Heart left ventricle (tissue), 16 donors: ENCODE results near the gene OAS2. TPM values are rescaled to one million over a fixed set of nuclear protein-coding genes. Genes with fewer than 3 reads are reported as not detected.

ENCODE experiments used
- ATAC-seq, 4 donors: fragments of 200-7000 bp; cut with Tn5 transposase; one replicate each; pipeline ENCODE4 v1.9.1; 2020 to 2022; ENCODE audit warnings: moderate library complexity in 4 of 4, mild to moderate bottlenecking in 3 of 4, moderate number of reproducible peaks in 1 of 4
- DNase-seq, 5 donors: peaks; one replicate each; pipeline ENCODE4 v3.0.0-alpha.2; 2020
- H3K27ac ChIP-seq, 12 donors: fragments of 200-600 bp; sonication (generic) in 4 of 12; one replicate each; pipeline versions ENCODE4 v1.5.0 to v1.8.0; 2016 to 2022; ENCODE audit warnings: mild to moderate bottlenecking in 2 of 12
- H3K27me3 ChIP-seq, 9 donors: fragments of 200-600 bp; sonication (generic) in 2 of 9; one replicate each; pipeline versions ENCODE4 v1.5.1 to v1.8.0; 2016 to 2022; ENCODE audit warnings: mild to moderate bottlenecking in 3 of 9
- H3K36me3 ChIP-seq, 9 donors: fragments of 200-600 bp; sonication (generic) in 2 of 9; one replicate each; pipeline versions ENCODE4 v1.5.0 to v1.8.0; 2018 to 2022; ENCODE audit warnings: mild to moderate bottlenecking in 2 of 9
- H3K4me1 ChIP-seq, 12 donors: fragments of 200-600 bp; sonication (generic) in 4 of 12; one replicate each; pipeline versions ENCODE4 v1.5.0 to v1.8.0; 2016 to 2022; ENCODE audit warnings: mild to moderate bottlenecking in 3 of 12
- H3K4me3 ChIP-seq, 12 donors: fragments of 200-600 bp; sonication (generic) in 4 of 12; one replicate each; pipeline versions ENCODE4 v1.5.0 to v1.8.0; 2017 to 2022; ENCODE audit warnings: mild to moderate bottlenecking in 9 of 12, moderate library complexity in 4 of 12
- H3K9me3 ChIP-seq, 12 donors: fragments of 200-600 bp; sonication (generic) in 4 of 12; one replicate each; pipeline versions ENCODE4 v1.5.0 to v1.8.0; 2016 to 2022; ENCODE audit warnings: mild to moderate bottlenecking in 1 of 12
- POLR2A ChIP-seq, 2 donors: fragments of 450-650 bp; IDR thresholded peaks; one replicate each; pipeline ENCODE4 v1.6.1; 2017; ENCODE audit warnings: antibody characterized with exemption in 2 of 2, mild to moderate bottlenecking in 2 of 2, moderate library complexity in 2 of 2
- WGBS, 4 donors: extraction: QIAGEN DNeasy Blood & Tissue Kit in 2 of 4; methylation state at CpG; one replicate each; pipeline versions ENCODE4 v1.1.5 to v1.1.7; 2013 to 2018; 5-methylcytosine and 5-hydroxymethylcytosine counted together
- intact Hi-C, 10 donors: fragments of 100-400 bp; cut with DNase I; formaldehyde crosslinking; loops; one replicate each; pipeline versions ENCODE4 v1.11.1 to v1.14.2; 2022
- polyA plus RNA-seq, 2 donors: library from polyadenylated mRNA; stranded (reverse); fragments of 200-250 nt; gene quantifications; one replicate each; pipeline ENCODE4 v1.2.3, GENCODE V29; 2013
- total RNA-seq, 9 donors: library from RNA; depleted of rRNA in 2 of 9; stranded (reverse); fragments of >200 nt in 2 of 9; fragmentation: NEBNext Ultra II Directional in 3 of 9; extraction: Animal tissue kit (Norgen Biotek cat#: 25700) in 3 of 9; gene quantifications; one replicate each; pipeline versions ENCODE4 v1.1.0 to v1.2.4, GENCODE V29; 2016 to 2023
- TF ChIP-seq, protein P1 (sequence below), 12 donors: fragments of 200-600 bp; sonication (generic) in 4 of 12; IDR thresholded peaks; one replicate each; pipeline versions ENCODE4 v1.5.0 to v1.8.0; 2018 to 2022; ENCODE audit warnings: antibody characterized with exemption in 12 of 12, mild to moderate bottlenecking in 5 of 12
- donor health status: ischemic (EF 13 %, LVEDD 7.1; RV severe dilation, severe dysfunction).
- donor health status: healthy with polysubstance abuse.
- donor health status: DM: no; HTN: yes; CAD: no.
- donor health status: DM: no; HTN: no; CAD: no.
- donor health status: ischemic (EF 25% LVEDD 6.9; RV normal size, moderate dysfunction).
- donor health status: ischemic (EF 25% LVEDD 5.7; RV mildly dilated, moderate dysfunction).
- donor health status: healthy.
- donor health status: DM: yes; HTN: yes; CAD: no.
- donor health status: ischemic (EF 35%, LVEDD 5.7; RV mildly dilated, moderate dysfunction).
- donor health status: nonischemic (EF 11% LVEDD 7.7; RV severe dilation, severe dysfunction).
- donor health status: DM: yes; HTN: yes; CAD: no.
- donor health status: PGD.
- donor health status: ischemic (EF 29% LVEDD 5.4; RV normal size, mild dysfunction).
- donor health status: nonischemic (EF 23%, LVEDD 6.1; RV moderate dilation, normal function).

The OAS2 gene
- total and polyA plus RNA-seq, 11 donors: 3.8 to 46.1 (median 7.3) TPM

DNA sequence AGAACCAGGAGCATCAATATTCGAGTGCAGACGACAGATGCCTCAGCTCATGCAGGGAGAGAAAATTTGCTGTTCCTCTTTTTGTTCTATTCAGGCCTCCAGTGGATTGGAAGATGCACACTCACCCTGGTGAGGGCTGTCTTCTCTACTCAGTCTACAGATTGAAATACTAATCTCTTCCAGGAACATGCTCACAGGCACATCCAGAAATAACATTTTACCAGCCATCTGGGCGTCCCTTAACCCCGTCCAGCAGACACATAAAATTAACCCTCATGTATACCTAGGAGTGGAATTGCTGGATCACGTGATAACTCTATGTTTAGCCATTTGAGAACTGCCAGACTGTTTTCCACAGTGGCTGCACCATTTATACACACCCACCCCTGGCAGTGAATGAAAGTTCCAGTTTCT, 4.5 kb upstream of the OAS2 start:
- H3K27me3 ChIP-seq: no peaks in the 10 kb centered on the region
- intact Hi-C loops: loop anchor here in 1 of 10 donors (10.0 kb wide), 1 partner anchor 69 kb away; the partner anchor contains the start of gene OAS1
- H3K27ac ChIP-seq: no peak overlapping the region
- ATAC-seq (peak in 2 of 4 donors; percentile 1 to 45), DNase-seq (no peak)
- H3K4me1 ChIP-seq: peaks cover 0 to 22% (median 7%) of the 10 kb centered on the region in 12 donors
- H3K36me3 ChIP-seq: peaks cover 0 to 24% (median 8%) of the 10 kb centered on the region in 9 donors
- TF ChIP-seq POLR2A (IDR thresholded peaks at IDR 0.05): no peak
- TF ChIP-seq, protein P1, sequence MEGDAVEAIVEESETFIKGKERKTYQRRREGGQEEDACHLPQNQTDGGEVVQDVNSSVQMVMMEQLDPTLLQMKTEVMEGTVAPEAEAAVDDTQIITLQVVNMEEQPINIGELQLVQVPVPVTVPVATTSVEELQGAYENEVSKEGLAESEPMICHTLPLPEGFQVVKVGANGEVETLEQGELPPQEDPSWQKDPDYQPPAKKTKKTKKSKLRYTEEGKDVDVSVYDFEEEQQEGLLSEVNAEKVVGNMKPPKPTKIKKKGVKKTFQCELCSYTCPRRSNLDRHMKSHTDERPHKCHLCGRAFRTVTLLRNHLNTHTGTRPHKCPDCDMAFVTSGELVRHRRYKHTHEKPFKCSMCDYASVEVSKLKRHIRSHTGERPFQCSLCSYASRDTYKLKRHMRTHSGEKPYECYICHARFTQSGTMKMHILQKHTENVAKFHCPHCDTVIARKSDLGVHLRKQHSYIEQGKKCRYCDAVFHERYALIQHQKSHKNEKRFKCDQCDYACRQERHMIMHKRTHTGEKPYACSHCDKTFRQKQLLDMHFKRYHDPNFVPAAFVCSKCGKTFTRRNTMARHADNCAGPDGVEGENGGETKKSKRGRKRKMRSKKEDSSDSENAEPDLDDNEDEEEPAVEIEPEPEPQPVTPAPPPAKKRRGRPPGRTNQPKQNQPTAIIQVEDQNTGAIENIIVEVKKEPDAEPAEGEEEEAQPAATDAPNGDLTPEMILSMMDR (IDR thresholded peaks at IDR 0.05): no peak
- H3K9me3 ChIP-seq: no peaks in the 10 kb centered on the region
- 22 to 37% (median 32%) methylated on average over 5 of the region's 5 CpGs for WGBS, 4 donors
- no peak overlapping the region for H3K4me3 ChIP-seq

DNA sequence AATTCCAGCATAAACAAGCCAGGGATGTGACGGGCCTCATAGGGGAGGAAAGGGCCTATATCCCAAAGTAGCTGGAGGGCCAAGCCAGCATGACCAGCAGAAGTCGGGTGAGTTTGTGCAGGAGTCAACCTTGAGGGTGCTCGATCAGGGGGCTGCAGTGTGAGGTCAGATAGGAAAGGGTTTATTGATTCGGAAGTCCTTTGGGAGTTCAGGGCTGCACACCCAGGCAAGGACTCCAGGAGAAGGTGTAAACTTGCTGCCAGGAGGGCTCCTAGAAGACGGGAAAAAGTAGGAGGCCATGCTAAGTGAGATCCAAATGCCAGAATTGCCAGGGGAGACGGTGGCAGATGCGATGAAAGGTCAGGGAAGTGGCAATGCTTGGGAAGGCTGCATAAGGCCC, 3.4 kb upstream of the OAS2 start:
- DNase-seq (no peak), ATAC-seq (no peak)
- H3K9me3 ChIP-seq: no peaks in the 10 kb centered on the region
- TF ChIP-seq POLR2A (IDR thresholded peaks at IDR 0.05): no peak
- TF ChIP-seq, protein P1 (IDR thresholded peaks at IDR 0.05): no peak
- H3K27ac ChIP-seq: no peak overlapping the region
- WGBS, 4 donors: 91 to 96% (median 94%) methylated on average over 7 of the region's 7 CpGs
- peaks cover 0 to 14% (median 3%) of the 10 kb centered on the region in 9 donors for H3K36me3 ChIP-seq
- no peaks in the 10 kb centered on the region for H3K27me3 ChIP-seq
- intact Hi-C loops: loop anchor here in 3 of 10 donors (5.0 to 10.0 kb wide), 3 partner anchors 38 to 73 kb away; partner anchors contain the start of genes OAS1 (in 1 of the 3) and OAS3 (in 1 of the 3)
- H3K4me1 ChIP-seq: peaks cover 0 to 33% (median 9%) of the 10 kb centered on the region in 12 donors
- no peak overlapping the region for H3K4me3 ChIP-seq

DNA sequence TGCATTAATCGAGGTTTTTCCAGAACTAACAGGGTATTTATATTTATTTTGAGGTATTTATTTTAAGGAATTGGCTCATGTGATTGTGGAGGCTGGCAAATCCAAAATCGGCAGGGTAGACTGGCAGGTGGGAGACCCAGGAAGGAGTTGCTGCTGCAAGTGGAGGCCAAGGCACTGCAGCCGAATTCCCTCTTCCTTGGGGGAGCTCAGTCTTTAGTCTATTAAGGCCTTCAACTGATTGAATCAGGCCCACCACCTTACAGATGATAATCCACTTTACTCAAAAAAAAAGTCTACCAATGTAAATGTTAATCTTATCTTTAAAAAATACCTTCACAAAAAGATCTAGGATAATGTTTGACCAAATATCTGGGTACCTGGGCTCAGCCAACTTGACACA, 1.2 kb upstream of the OAS2 start:
- no peak for TF ChIP-seq POLR2A (IDR thresholded peaks at IDR 0.05)
- TF ChIP-seq, protein P1 (IDR thresholded peaks at IDR 0.05): no peak
- Histone ChIP-seq H3K36me3 (no peaks in the 10 kb centered on the region), H3K4me3 (no peak overlapping the region), H3K27ac (peak overlapping the region in 6 of 12 donors; percentile 80 to 98 (median 91)), H3K4me1 (peaks cover 0 to 40% (median 12%) of the 10 kb centered on the region in 12 donors), H3K9me3 (peaks cover 0 to 14% (median 0%) of the 10 kb centered on the region in 12 donors), H3K27me3 (no peaks in the 10 kb centered on the region)
- ATAC-seq (no peak), DNase-seq (no peak)
- WGBS, 4 donors: 66 to 67% (median 66%) methylated on average over 3 of the region's 3 CpGs
- intact Hi-C loops: loop anchor here in 3 of 10 donors (5.0 to 10.0 kb wide), 3 partner anchors 40 to 75 kb away; partner anchors contain the start of genes OAS1 (in 1 of the 3) and OAS3 (in 1 of the 3)

DNA sequence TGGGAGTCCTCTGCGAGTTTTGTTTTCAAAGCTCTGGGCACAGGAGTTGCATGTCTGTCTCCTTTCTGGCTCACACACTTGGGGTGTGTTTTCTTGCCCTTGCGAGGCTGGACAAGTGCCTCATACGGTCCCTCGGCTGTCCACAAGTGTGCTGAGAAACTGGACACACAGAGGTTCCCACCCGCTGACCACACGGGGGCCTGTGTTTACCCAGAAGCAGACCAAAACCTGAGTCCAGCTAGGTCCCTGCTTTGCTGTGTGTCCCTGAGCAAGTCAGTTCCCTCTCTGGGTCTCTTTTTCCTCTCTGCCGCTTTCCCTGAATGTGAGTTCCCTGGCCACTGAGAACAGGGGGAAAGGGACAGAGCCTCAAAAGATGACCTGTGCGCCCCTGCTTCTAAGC, 678 bp upstream of the OAS2 start:
- peak overlapping the region; percentile 19 to 90 (median 64) for H3K4me3 ChIP-seq
- H3K27ac ChIP-seq: peak overlapping the region; percentile 47 to 98 (median 87)

More for the DNA sequence above, 678 bp upstream of the OAS2 start:
- 54 to 77% (median 68%) methylated on average over 8 of the region's 8 CpGs for WGBS, 4 donors
- peaks cover 0 to 40% (median 12%) of the 10 kb centered on the region in 12 donors for H3K4me1 ChIP-seq
- DNase-seq: no peak
- H3K27me3 ChIP-seq: no peaks in the 10 kb centered on the region
- H3K9me3 ChIP-seq: peaks cover 0 to 19% (median under 1%) of the 10 kb centered on the region in 12 donors
- ATAC-seq: peak in 1 of 4 donors; percentile 28
- TF ChIP-seq, protein P1 (IDR thresholded peaks at IDR 0.05): peak in 1 of 12 donors; percentile 17
- TF ChIP-seq POLR2A (IDR thresholded peaks at IDR 0.05): no peak
- no peaks in the 10 kb centered on the region for H3K36me3 ChIP-seq
- intact Hi-C loops: loop anchor here in 3 of 10 donors (5.0 to 10.0 kb wide), 3 partner anchors 40 to 75 kb away; partner anchors contain the start of genes OAS1 (in 1 of the 3) and OAS3 (in 1 of the 3)
